ENCODE measurements around the gene CHMP1A. TPM values are rescaled to one million over a fixed set of nuclear protein-coding genes. Genes with fewer than 3 reads are reported as not detected.
"Not testable (repeated sequence)": the region's sequence is repeated elsewhere in the genome, so short reads cannot be mapped to it uniquely, and the experiment has no call there.

Gene CHMP1A
- polyA plus RNA-seq, 1 experiment, result 53.5 TPM

GRCh38 chr16:89667633-89668032 is 10.1 kb upstream of the CHMP1A start:
- no peak for TF ChIP-seq CTCF (IDR thresholded peaks at IDR 0.05; ENCODE audit: low read depth, low read length)
- CTCF ChIA-PET, result no interaction called here
- Histone ChIP-seq H3K4me3 (ENCODE audit: low read depth, low read length) (no peak overlapping the region), H3K9me3 (ENCODE audit: control insufficient read depth, insufficient read depth, low read length) (peaks cover 4% of the 10 kb centered on the region; the same call in 1 of the 2 replicates), H3K27ac (ENCODE audit: low read depth, low read length) (no peak overlapping the region), H3K27me3 (ENCODE audit: control insufficient read depth, insufficient read depth, low read length) (no peaks in the 10 kb centered on the region)
- POLR2A ChIA-PET, result no interaction called here
- no peak for DNase-seq (ENCODE audit: low read depth, low spot score)

- H3K9me3 ChIP-seq (ENCODE audit: control insufficient read depth, insufficient read depth, low read length); DNase-seq (ENCODE audit: low read depth, low spot score); POLR2A ChIA-PET; H3K27ac ChIP-seq (ENCODE audit: low read depth, low read length); H3K27me3 ChIP-seq (ENCODE audit: control insufficient read depth, insufficient read depth, low read length); H3K4me3 ChIP-seq (ENCODE audit: low read depth, low read length); CTCF ChIA-PET: not testable (repeated sequence)
- TF ChIP-seq CTCF (IDR thresholded peaks at IDR 0.05; ENCODE audit: low read depth, low read length), result peak; percentile 29
These were observed 9.5 kb upstream of the CHMP1A start for GRCh38 chr16:89667000-89667399.

GRCh38 chr16:89664238-89664637 is 6.7 kb upstream of the CHMP1A start:
- H3K27ac ChIP-seq (ENCODE audit: low read depth, low read length); DNase-seq (ENCODE audit: low read depth, low spot score); H3K4me3 ChIP-seq (ENCODE audit: low read depth, low read length); H3K27me3 ChIP-seq (ENCODE audit: control insufficient read depth, insufficient read depth, low read length); H3K9me3 ChIP-seq (ENCODE audit: control insufficient read depth, insufficient read depth, low read length); CTCF ChIA-PET: not testable (repeated sequence)
- POLR2A ChIA-PET, result interaction anchor here (0.6 kb wide), 1 partner anchor 20 kb away, joined by 4 read pairs; no protein-coding TSS in a partner anchor

DNA sequence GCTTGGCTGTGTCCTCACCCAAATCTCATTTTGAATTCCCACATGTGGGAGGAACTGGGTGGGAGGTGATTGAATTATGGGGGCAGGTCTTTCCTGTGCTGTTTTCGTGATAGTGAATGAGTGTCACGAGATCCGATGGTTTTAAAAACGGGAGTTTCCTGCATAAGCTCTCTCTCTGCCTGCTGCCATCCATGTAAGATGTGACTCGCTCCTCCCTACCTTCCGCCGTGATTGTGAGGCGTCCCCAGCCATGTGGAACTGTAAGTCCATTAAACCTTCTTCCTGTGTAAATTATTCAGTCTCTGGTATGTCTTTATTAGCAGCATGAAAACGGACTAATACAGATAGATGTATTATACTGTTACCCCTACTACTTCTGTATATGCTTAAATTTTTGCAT is 3.7 kb upstream of the CHMP1A start:
- H3K27me3 ChIP-seq (ENCODE audit: control insufficient read depth, insufficient read depth, low read length), result no peaks in the 10 kb centered on the region
- TF ChIP-seq CTCF (IDR thresholded peaks at IDR 0.05; ENCODE audit: low read depth, low read length), result no peak
- peaks cover 3% of the 10 kb centered on the region; the same call in 1 of the 2 replicates for H3K9me3 ChIP-seq (ENCODE audit: control insufficient read depth, insufficient read depth, low read length)
- no peak overlapping the region for H3K27ac ChIP-seq (ENCODE audit: low read depth, low read length)
- CTCF ChIA-PET, result no interaction called here
- no peak for DNase-seq (ENCODE audit: low read depth, low spot score)
- H3K4me3 ChIP-seq (ENCODE audit: low read depth, low read length), result no peak overlapping the region
- POLR2A ChIA-PET, result no interaction called here

DNA sequence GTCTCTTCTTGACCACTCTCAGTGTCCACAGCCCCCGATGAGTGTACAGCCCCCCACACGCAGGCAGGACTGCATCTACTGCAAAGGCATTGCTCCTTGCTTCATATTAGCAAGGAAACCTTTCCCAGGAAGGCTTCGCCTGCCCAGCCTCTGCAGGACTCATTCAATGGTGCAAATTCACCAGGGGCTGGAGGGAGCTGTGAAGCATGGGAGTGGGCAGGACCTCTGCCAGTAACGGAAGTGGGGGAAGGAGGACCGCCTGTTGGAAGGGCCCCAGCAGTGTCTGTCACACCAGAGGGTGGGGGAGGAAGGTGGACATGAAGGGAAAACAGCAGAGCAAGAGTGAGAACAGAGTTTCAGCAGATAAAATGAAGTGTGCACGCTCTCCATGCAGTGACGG is 2.6 kb upstream of the CHMP1A start:
- Histone ChIP-seq H3K27me3 (ENCODE audit: control insufficient read depth, insufficient read depth, low read length) (no peaks in the 10 kb centered on the region), H3K9me3 (ENCODE audit: control insufficient read depth, insufficient read depth, low read length) (peaks cover 3% of the 10 kb centered on the region; the same call in 1 of the 2 replicates), H3K4me3 (ENCODE audit: low read depth, low read length) (no peak overlapping the region), H3K27ac (ENCODE audit: low read depth, low read length) (no peak overlapping the region)
- POLR2A ChIA-PET, result no interaction called here
- DNase-seq (ENCODE audit: low read depth, low spot score), result no peak
- CTCF ChIA-PET, result no interaction called here
- no peak for TF ChIP-seq CTCF (IDR thresholded peaks at IDR 0.05; ENCODE audit: low read depth, low read length)

Measured in AG04450 (cell line).